BLaER1 treated with 17β-estradiol and CSF1 and Interleukin-3, amounts not matched to agents 10 nM and 100 nM (cell line): Measurements from ENCODE around the gene TACC3.
A peak's percentile ranks its signal among the peaks of the same experiment; 100 is the strongest.
"Not testable (repeated sequence)": the region's sequence is repeated elsewhere in the genome, so short reads cannot be mapped to it uniquely, and the experiment has no call there.

Experiments
- H3K27ac ChIP-seq, 11 experiments: shearing (Covaris generic); formaldehyde crosslinking; 2 replicates each; pipeline ENCODE4 v1.8.1; 2022
- H3K27me3 ChIP-seq, 11 experiments: shearing (Covaris generic); formaldehyde crosslinking; 2 replicates each; pipeline ENCODE4 v1.8.1; 2022
- H3K36me3 ChIP-seq, 11 experiments: shearing (Covaris generic); formaldehyde crosslinking; 2 replicates each; pipeline ENCODE4 v1.8.1; 2022
- H3K4me1 ChIP-seq, 10 experiments: shearing (Covaris generic); formaldehyde crosslinking; 2 replicates each; pipeline ENCODE4 v1.8.1; 2022
- H3K4me2 ChIP-seq, 11 experiments: shearing (Covaris generic); formaldehyde crosslinking; 2 replicates each; pipeline ENCODE4 v1.8.1; 2022
- H3K4me3 ChIP-seq, 10 experiments: shearing (Covaris generic); formaldehyde crosslinking; 2 replicates each; pipeline ENCODE4 v1.8.1; 2022
- H3K9ac ChIP-seq, 11 experiments: shearing (Covaris generic); formaldehyde crosslinking; 2 replicates each; pipeline ENCODE4 v1.8.1; 2022
- H3K9me3 ChIP-seq, 11 experiments: shearing (Covaris generic); formaldehyde crosslinking; replicated peaks in 1 of 11; 2 replicates each; pipeline ENCODE4 v1.8.1; 2022
- H4K20me1 ChIP-seq, 11 experiments: shearing (Covaris generic); formaldehyde crosslinking; 2 replicates each; pipeline ENCODE4 v1.8.1; 2022
- Cebpa-rat ChIP-seq, 11 experiments: shearing (Covaris generic); IDR thresholded peaks; 2 replicates each; pipeline ENCODE4 v1.8.1; 2022

Gene TACC3

DNA sequence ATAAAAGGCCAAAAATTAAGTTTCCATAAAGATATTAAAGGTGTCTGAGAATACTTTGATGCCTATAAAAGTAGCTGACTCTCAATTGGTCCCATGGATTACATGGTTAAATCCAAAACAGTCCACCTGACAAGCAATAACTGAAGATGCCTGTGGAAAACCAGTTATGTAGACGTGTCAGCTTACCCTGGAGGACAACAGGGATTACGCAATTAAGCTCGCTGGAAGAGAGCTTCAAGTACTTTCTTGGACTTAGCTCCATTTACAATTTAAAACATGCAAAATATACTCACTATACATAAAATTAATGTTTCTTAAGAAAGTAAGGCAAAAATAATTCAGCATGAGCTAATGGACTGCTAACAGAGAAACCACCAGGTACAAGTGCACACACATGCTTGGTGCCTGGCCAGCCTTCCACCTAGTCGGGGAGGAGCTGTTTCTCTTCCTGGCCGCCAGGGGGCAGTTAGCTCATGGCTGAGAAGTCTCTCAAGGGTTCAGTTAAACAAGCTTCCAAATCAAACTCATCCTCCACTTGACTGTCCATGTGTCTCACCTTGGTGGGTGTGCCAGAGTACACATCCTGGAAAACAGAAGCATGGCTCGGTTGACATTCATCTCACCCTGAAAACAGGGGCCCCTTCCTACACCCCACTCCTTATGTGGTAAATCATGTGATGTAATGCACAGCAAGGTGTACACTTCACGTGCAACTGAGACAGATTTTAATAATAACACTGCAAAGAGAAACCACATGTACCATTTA lies 28.0 kb upstream of the TACC3 start:
- Histone ChIP-seq H3K36me3 (peaks cover 82 to 98% (median 89%) of the 10 kb centered on the region in 11 experiments), H3K9ac (no peak overlapping the region), H4K20me1 (peaks cover 0 to 78% (median 60%) of the 10 kb centered on the region in 11 experiments; a peak in 19 of 22 replicates), H3K4me1 (peaks cover 0 to 8% (median 0%) of the 10 kb centered on the region in 10 experiments; a peak in 3 of 20 replicates), H3K27me3 (no peaks in the 10 kb centered on the region), H3K27ac (no peak overlapping the region), H3K4me3 (no peak overlapping the region), H3K9me3 (no peaks in the 10 kb centered on the region), H3K4me2 (no peak overlapping the region)
- peak in 9 of 11 experiments; percentile 19 to 94 (median 75); a peak in 16 of 22 replicates for TF ChIP-seq Cebpa-rat (IDR thresholded peaks at IDR 0.05)

DNA sequence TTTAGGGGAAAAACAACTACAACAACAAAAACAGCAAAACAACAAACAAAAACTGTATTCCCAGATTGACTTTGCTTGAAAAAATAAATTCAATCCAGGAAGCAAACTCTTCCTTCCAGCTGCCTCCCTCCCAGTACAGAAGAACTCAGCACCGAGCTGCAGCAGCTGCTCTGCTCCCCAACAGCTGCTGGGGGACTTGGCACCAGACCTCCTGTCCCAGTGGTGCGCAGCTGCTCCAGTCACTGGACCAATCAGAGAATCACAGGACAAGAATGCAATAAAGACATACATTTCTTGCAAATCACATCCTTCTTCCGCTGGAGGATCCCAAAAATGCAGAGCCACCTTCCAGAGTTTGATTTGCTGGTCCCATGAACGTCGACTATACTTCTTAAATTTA lies 25.4 kb upstream of the TACC3 start:
- Histone ChIP-seq H3K9ac (peak overlapping the region in 5 of 11 experiments; percentile 19 to 32 (median 25); a peak in 4 of 22 replicates), H3K36me3 (peaks cover 98 to 100% (median 100%) of the 10 kb centered on the region in 11 experiments), H3K9me3 (no peaks in the 10 kb centered on the region), H3K27me3 (no peaks in the 10 kb centered on the region), H3K4me2 (no peak overlapping the region), H3K4me3 (no peak overlapping the region), H3K4me1 (peaks cover 0 to 8% (median 0%) of the 10 kb centered on the region in 10 experiments; a peak in 3 of 20 replicates), H4K20me1 (peaks cover 11 to 99% (median 86%) of the 10 kb centered on the region in 11 experiments; a peak in 20 of 22 replicates), H3K27ac (no peak overlapping the region)
- TF ChIP-seq Cebpa-rat (IDR thresholded peaks at IDR 0.05): no peak

DNA sequence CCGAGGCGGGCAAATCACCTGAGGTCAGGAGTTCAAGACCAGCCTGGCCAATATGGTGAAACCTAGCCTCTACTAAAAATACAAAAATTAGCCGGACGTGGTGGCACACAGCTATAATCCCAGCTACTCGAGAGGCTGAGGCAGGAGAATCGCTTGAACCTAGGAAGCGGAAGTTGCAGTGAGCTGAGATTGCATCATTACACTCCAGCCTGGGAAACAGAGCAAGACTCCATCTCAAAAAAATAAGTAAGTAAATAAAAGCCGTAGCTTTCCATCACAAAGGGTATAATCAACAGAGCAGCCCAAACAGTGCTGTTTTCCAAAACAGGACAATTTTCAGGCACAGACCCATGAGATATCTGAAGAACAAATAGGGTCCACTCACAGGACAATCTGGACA lies 19.6 kb upstream of the TACC3 start:
- H3K27me3 ChIP-seq, H3K4me3 ChIP-seq, H3K4me2 ChIP-seq, H3K9me3 ChIP-seq, H3K9ac ChIP-seq, H3K27ac ChIP-seq: not testable (repeated sequence)
- Histone ChIP-seq H3K4me1 (peaks cover 0 to 24% (median 17%) of the 10 kb centered on the region in 10 experiments; a peak in 8 of 20 replicates), H3K36me3 (peaks cover 97 to 100% (median 100%) of the 10 kb centered on the region in 11 experiments), H4K20me1 (peaks cover 67 to 100% (median 97%) of the 10 kb centered on the region in 11 experiments; a peak in 21 of 22 replicates)
- 0 out of 22 replicates have a peak, but pooled peaks of 1 of the 11 experiments have one; percentile 17 for TF ChIP-seq Cebpa-rat (IDR thresholded peaks at IDR 0.05)

- TF ChIP-seq Cebpa-rat (IDR thresholded peaks at IDR 0.05): no peak
- Histone ChIP-seq H3K36me3 (peaks cover 78 to 100% (median 95%) of the 10 kb centered on the region in 11 experiments), H3K27ac (no peak overlapping the region), H3K4me3 (no peak overlapping the region), H3K4me1 (peaks cover 7 to 36% (median 29%) of the 10 kb centered on the region in 10 experiments; a peak in 19 of 20 replicates), H3K9me3 (no peaks in the 10 kb centered on the region), H3K4me2 (no peak overlapping the region), H3K9ac (no peak overlapping the region), H4K20me1 (peaks cover 85 to 100% (median 98%) of the 10 kb centered on the region in 11 experiments; a peak in 21 of 22 replicates), H3K27me3 (no peaks in the 10 kb centered on the region)
These were observed 17.5 kb upstream of the TACC3 start for GRCh38 chr4:1703867-1704266.

DNA sequence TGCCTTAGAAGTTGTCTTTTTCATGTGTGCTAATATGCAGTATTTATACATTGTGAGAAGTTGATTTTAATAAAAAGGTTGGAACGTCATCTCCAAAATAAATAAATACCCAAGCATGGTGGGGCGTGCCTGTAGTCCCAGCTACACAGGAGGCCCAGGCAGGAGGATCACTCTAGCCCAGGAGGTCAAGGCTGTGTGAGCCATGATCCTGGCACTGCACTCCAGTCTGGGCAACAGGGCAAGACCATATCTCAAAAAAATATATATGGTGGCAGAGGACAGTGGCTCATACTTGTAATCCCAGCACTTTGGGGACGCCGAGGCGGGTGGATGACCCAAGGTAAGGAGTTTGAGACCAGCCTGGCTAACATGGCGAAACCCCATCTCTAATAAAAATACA lies 15.6 kb upstream of the TACC3 start:
- no peak for TF ChIP-seq Cebpa-rat (IDR thresholded peaks at IDR 0.05)
- no peak overlapping the region for H3K4me2 ChIP-seq
- H3K9ac ChIP-seq: peak overlapping the region in 1 of 11 experiments; percentile 24; a peak in 1 of 22 replicates
- no peaks in the 10 kb centered on the region for H3K27me3 ChIP-seq
- no peak overlapping the region for H3K4me3 ChIP-seq
- H3K4me1 ChIP-seq: peaks cover 26 to 55% (median 47%) of the 10 kb centered on the region in 10 experiments
- H3K27ac ChIP-seq: no peak overlapping the region
- H4K20me1 ChIP-seq: peaks cover 92 to 100% (median 98%) of the 10 kb centered on the region in 11 experiments; a peak in 21 of 22 replicates
- H3K9me3 ChIP-seq: no peaks in the 10 kb centered on the region
- peaks cover 70 to 100% (median 94%) of the 10 kb centered on the region in 11 experiments for H3K36me3 ChIP-seq

DNA sequence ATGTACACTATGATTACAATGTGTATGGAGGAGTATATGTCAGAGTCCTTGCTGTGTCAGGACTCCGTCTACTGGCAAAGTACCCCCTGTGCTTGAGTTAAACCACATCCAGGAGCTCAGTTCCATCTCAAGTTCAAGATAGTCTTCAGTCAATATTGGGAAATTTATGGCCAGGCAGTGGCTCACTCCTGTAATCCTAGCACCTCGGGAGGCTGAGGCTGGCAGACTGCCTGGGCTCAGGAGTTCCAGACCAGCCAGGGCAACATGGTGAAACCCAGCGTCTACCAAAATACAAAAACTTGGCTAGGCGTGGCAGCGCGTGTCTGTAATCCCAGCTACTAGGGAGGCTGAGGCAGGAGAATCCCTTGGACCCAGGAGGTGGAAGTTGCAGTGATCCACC lies 15.0 kb upstream of the TACC3 start:
- H3K9me3 ChIP-seq: no peaks in the 10 kb centered on the region
- peaks cover 30 to 58% (median 51%) of the 10 kb centered on the region in 10 experiments for H3K4me1 ChIP-seq
- TF ChIP-seq Cebpa-rat (IDR thresholded peaks at IDR 0.05): no peak
- peaks cover 64 to 95% (median 88%) of the 10 kb centered on the region in 11 experiments for H3K36me3 ChIP-seq
- no peak overlapping the region for H3K4me3 ChIP-seq
- peaks cover 92 to 100% (median 98%) of the 10 kb centered on the region in 11 experiments; a peak in 21 of 22 replicates for H4K20me1 ChIP-seq
- no peak overlapping the region for H3K4me2 ChIP-seq
- no peak overlapping the region for H3K27ac ChIP-seq
- no peaks in the 10 kb centered on the region for H3K27me3 ChIP-seq
- no peak overlapping the region for H3K9ac ChIP-seq

DNA sequence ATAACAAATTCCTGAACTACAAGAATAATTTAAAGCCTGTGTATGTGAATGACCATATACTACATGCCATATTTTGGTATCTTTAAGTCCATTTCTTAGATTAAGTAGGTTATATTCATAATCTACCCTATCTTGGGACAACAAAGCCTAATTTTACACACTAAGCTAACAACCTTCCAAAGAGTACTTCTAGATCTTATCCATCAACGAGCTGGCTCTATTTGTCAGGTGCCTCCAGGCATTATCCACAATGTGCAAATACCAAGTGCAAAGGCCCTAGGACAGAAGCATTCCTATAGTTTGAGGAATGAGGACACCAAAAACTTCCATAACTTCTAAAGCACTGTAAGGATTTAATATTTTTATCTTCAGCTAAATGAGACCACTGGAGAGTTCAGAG lies 12.7 kb upstream of the TACC3 start:
- no peak for TF ChIP-seq Cebpa-rat (IDR thresholded peaks at IDR 0.05)
- H3K4me1 ChIP-seq: peaks cover 35 to 62% (median 44%) of the 10 kb centered on the region in 10 experiments
- H3K4me2 ChIP-seq: peak overlapping the region; percentile 24 to 100 (median 98); a peak in 21 of 22 replicates
- H3K9me3 ChIP-seq: no peaks in the 10 kb centered on the region
- H3K9ac ChIP-seq: peak overlapping the region in 6 of 11 experiments; percentile 20 to 99 (median 46); a peak in 5 of 22 replicates
- peaks cover 71 to 91% (median 82%) of the 10 kb centered on the region in 11 experiments; a peak in 21 of 22 replicates for H4K20me1 ChIP-seq
- no peaks in the 10 kb centered on the region for H3K27me3 ChIP-seq
- H3K27ac ChIP-seq: no peak overlapping the region
- H3K4me3 ChIP-seq: no peak overlapping the region
- peaks cover 44 to 73% (median 66%) of the 10 kb centered on the region in 11 experiments for H3K36me3 ChIP-seq

DNA sequence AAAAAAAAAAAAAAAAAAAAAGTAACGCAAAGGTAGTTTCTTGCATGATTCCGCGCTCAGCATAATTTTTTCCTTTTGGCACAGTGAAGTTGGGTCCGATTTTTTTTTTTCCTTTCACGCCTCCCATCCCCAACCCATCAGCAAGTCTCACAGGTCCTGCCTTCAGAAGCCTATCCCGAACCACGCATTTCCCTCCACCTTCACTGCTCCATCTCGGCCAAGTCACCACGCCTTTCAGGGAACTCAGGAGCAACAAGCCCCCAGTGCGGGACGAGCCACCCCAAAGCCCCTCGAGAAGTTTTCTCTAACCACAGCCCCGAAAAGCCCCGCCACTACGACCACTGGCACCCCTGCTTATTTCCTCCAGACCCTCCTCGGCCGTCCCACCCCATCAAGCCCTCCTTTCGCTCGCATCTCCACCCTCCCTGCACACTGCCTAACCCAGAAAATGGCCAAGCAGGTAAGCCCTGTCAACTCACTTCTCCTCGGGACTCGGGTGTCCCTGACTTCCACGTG lies 10.2 kb upstream of the TACC3 start:
- Histone ChIP-seq H3K4me2 (peak overlapping the region; percentile 83 to 100 (median 98)), H3K4me1 (peaks cover 59 to 70% (median 64%) of the 10 kb centered on the region in 10 experiments), H3K4me3 (peak overlapping the region; percentile 72 to 99 (median 94)), H3K9me3 (no peaks in the 10 kb centered on the region), H3K9ac (peak overlapping the region; percentile 96 to 100 (median 99)), H3K27ac (peak overlapping the region; percentile 98 to 100 (median 100); a peak in 21 of 22 replicates), H3K27me3 (no peaks in the 10 kb centered on the region), H3K36me3 (peaks cover 19 to 52% (median 41%) of the 10 kb centered on the region in 11 experiments), H4K20me1 (peaks cover 52 to 89% (median 71%) of the 10 kb centered on the region in 11 experiments; a peak in 21 of 22 replicates)
- no peak for TF ChIP-seq Cebpa-rat (IDR thresholded peaks at IDR 0.05)
